ENCODE data around the gene ALK.

Gene ALK

GRCh38 chr2:29368659-29369040 is 552.7 kb downstream of the ALK start:
- DNase-seq (ENCODE audit: low read depth), result no peak
- no peak overlapping the region for H3K4me3 ChIP-seq (ENCODE audit: control insufficient read depth, low read depth, low read length)
- TF ChIP-seq CTCF (conservative IDR thresholded peaks at IDR 0.05; ENCODE audit: control insufficient read depth, insufficient read depth, low read depth, low read length), result no peak

GRCh38 chr2:29367986-29368658 is 553.3 kb downstream of the ALK start:
- no peak overlapping the region for H3K4me3 ChIP-seq (ENCODE audit: control insufficient read depth, low read depth, low read length)
- TF ChIP-seq CTCF (conservative IDR thresholded peaks at IDR 0.05; ENCODE audit: control insufficient read depth, insufficient read depth, low read depth, low read length), result no peak
- no peak for DNase-seq (ENCODE audit: low read depth)

GRCh38 chr2:29363111-29363510 is 558.3 kb downstream of the ALK start:
- TF ChIP-seq CTCF (conservative IDR thresholded peaks at IDR 0.05; ENCODE audit: control insufficient read depth, insufficient read depth, low read depth, low read length), result no peak
- H3K4me3 ChIP-seq (ENCODE audit: control insufficient read depth, low read depth, low read length), result no peak overlapping the region
- DNase-seq (ENCODE audit: low read depth), result no peak

- no peak for DNase-seq (ENCODE audit: low read depth)
- no peak overlapping the region for H3K4me3 ChIP-seq (ENCODE audit: control insufficient read depth, low read depth, low read length)
- TF ChIP-seq CTCF (conservative IDR thresholded peaks at IDR 0.05; ENCODE audit: control insufficient read depth, insufficient read depth, low read depth, low read length), result no peak
These were observed 560.2 kb downstream of the ALK start for GRCh38 chr2:29361231-29361630.

GRCh38 chr2:29360016-29360784 is 561.2 kb downstream of the ALK start:
- no peak for TF ChIP-seq CTCF (conservative IDR thresholded peaks at IDR 0.05; ENCODE audit: control insufficient read depth, insufficient read depth, low read depth, low read length)
- H3K4me3 ChIP-seq (ENCODE audit: control insufficient read depth, low read depth, low read length), result no peak overlapping the region

GRCh38 chr2:29353403-29353991 is 567.9 kb downstream of the ALK start:
- no peak for DNase-seq (ENCODE audit: low read depth)
- no peak for TF ChIP-seq CTCF (conservative IDR thresholded peaks at IDR 0.05; ENCODE audit: control insufficient read depth, insufficient read depth, low read depth, low read length)
- no peak overlapping the region for H3K4me3 ChIP-seq (ENCODE audit: control insufficient read depth, low read depth, low read length)

More at GRCh38 chr2:29360016-29360784, 561.2 kb downstream of the ALK start:
- no peak for DNase-seq (ENCODE audit: low read depth)
